ENCODE results near the gene TRAPPC12.
"Not testable (repeated sequence)": the region's sequence is repeated elsewhere in the genome, so short reads cannot be mapped to it uniquely, and the experiment has no call there.

Gene TRAPPC12

DNA sequence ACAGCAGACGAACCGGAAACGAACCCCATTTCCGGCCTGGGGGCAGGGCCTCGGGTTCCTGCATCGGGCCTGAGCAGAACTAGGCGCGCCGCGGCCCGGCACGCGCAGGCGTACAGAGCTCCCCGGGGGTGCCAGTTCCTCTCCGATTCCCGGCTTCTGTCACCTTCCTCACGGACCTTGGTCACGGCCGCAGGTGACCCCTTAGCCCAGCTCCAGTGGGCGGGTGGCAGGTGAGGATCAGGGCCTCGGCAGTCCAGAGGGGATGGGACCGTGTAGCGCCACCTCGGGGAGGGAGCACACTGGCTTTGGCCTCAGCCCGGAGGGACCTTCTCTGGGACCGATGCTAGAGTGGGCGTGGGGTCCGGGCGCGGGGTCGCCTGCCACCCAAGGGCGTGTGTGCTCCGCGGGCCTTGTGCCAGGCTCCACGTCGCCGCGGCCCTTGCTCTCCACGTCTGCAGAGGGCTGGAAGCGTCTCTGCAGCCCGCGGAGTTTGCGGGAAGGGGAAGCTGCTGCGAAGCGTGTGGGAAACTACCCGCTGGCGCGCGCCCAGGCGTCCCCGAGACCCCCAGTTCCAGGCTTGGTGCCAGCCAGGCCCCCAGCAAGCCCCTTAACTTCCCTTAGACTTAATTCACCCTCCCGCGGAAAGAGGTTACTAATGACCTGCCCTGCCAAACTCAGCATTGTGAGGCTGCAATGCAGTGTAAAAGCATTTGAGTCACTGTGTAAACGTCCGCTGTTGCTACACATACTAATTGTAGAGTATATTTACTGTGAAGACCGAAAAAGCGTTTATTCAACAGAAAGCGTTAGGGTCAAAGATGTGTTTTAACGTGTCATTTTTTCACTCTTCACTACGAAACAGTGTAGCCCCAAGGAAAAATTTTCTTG is at the start of gene TRAPPC12:
TSS of gene TRAPPC12 (plus strand) at position 48 of the 888 bp plus-strand sequence. CDS start 7,930 bp downstream, outside the sequence.
- peak; percentile 47 for DNase-seq (ENCODE audit: low read depth, low spot score)

DNA sequence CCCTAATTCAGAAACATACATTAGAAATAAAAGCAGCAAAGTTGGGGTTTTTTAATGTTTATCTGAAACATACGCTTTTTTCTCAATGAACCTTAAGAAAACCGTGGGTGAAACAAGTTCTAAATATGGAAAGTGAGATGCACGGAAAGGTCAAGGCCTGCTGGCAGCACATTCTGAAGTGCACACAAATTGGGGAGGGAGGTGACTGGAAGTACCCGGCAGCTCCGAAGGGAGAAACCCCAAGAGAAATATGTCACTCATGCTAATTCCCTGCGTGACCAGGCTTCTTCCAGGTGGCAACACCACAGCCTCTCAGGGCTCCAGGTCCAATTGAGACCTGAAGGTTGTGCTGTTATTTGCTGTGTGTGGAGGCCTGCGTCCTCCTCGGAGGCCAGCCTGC is 47.4 kb upstream of the TRAPPC12 start:
- DNase-seq (ENCODE audit: low read depth, low spot score) = no peak

DNA sequence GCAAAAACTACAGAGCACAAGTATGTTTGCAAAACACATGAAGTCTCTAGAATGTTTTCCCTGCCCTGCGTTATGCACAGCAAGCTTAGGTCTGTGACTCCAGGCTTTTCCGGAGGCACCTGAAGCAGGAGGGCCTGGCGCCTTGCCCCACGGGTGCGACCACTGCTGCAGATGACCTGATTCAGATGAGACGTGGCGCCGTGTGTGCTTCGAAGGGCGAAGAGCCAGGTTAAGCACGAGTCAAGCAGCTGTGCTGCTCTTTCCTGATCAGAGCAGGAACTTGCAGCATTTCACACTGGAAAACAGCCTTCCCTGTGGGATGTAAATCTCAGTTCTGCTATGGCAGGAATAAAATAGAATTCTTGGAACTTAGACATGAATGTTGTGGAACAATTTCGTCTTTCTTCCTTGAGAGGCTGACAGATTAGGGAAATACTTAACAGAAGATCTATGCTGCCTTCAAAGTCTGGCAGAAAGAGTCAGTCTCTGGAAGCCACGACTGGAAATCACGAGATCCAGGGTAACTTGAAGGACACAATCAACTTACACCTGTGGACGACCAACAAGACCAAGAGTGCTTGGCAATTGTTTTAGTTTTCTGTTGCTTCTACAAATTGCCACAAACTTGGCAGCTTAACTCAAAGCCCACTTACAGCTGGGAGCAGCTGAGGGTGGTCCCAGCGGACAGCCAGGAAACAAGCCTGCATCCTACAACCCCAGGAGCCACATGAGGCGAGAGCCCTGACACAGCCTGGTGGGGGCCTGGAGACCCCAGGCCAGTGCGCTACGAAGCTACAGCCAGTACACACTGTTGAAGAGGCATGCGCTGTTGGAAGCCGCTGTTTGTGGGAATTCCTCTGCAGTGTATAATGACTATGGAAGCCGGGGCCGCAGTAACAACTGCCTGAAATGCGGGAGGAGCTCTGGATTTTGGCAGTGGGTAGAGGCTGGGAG is 44.8 kb upstream of the TRAPPC12 start:
- DNase-seq (ENCODE audit: low read depth, low spot score) = no peak

DNA sequence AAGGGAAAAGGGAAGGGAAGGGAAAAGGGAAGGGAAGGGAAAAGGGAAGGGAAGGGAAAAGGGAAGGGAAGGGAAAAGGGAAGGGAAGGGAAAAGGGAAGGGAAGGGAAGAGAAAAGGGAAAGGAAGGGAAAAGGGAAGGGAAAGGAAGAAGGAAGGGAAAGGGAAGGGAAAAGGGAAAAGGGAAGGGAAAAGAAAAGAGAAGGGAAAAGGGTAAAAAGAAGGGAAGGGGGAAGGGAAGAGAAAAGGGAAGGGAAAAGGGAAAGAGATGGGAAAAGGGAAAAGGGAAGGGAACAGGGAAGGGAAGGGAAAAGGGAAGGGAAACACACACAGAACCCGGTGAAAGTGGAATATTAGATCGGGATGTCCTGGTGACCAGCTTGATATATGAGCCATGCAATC is 42.6 kb upstream of the TRAPPC12 start:
- DNase-seq (ENCODE audit: low read depth, low spot score) = no peak

DNA sequence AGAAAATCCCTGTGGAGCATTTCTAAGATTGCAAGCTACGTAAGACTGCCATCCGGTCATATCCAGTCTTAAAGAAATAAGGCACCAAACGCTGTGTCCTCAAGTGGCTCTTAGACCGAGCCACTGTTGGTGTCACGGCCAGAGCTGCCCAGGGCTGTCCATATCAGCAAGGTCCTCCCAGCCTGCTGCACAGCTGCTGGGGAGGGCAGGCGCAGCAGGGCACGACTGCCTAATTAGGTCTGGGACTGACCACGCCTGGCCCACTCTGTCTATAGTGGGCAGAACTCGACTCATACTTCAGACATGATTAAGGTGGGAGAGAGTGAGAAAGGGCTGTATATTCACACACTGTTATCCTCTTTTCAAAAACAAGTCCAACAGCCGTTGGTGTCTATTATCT is 41.2 kb upstream of the TRAPPC12 start:
- no peak for DNase-seq (ENCODE audit: low read depth, low spot score)

DNA sequence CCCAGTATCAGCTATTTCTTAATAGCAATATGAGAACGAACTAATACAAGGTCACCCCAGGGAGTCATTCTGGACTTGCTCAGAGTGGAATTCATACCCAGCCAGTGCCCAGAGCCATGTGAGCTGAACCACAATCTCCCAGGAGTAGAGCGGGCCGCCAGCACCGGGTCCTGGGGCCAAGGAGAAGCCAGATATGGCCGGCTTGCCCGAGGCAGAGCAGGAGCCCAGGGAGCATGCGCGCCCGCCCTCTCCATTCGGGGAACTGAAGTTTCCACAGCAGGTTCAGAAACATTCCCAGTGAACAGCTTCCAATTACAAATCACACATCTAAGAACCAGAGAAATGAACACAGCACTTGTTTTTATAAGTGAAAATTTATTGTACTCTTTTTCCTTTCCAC is 39.4 kb upstream of the TRAPPC12 start:
- no peak for DNase-seq (ENCODE audit: low read depth, low spot score)

DNA sequence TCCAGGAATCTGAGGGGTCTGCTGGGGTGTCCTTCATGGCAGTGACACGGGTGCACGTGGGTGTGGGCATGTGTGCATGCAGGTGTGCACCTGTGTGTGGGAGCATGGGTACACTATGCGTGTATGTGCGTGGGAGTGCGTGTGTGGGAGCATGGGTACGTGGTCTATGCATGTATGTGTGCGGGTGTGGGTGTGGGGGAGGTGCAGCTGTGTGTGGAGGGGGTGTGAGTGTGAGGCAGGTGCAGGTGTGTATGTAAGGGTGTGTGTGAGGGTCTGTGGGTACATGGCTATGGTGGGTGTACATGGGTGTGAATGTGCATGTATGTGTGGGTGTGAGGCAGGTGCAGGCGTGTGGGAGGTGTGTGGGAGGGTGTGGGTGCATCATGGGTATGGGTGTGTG is 38.2 kb upstream of the TRAPPC12 start:
- DNase-seq (ENCODE audit: low read depth, low spot score) = no peak

DNA sequence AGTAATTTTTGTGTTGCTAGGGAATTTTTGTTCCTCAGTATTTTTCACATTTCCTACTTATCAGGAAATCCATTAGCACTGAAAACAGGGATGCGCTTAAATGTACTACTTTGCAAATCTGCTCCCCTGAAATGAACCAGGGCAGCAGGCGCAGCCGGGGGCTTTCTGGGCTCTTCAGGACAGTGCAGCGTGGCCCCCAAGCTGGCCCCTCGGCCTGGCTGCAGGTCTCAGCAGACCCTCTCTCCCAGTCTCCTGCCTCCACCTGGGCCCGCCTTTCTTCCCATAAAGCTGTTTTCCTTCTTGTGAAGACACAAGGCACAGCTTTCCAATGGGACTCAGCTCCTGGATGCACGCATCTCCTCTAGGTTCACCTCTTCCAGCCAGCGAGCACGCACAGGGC is 37.2 kb upstream of the TRAPPC12 start:
- DNase-seq (ENCODE audit: low read depth, low spot score) = no peak

DNA sequence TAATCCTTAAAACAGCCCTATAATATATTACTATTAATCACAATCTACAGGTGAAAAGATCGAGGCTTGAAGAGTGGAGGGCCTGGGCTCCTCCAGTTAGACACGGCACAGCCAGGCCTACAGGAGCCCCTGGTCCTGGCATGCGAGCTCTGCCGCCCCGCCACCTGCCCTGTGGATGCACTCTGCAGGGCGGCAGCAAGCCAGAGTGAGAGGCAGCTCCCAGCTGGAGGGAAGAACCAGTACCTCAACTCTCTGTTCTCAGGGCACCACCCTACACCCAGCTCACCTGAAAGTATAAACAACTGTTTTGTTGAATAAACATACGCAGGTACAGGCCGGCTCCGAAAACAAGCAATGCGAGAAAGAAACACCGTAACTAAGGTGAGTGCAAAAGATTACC is 36.5 kb upstream of the TRAPPC12 start:
- no peak for DNase-seq (ENCODE audit: low read depth, low spot score)

DNA sequence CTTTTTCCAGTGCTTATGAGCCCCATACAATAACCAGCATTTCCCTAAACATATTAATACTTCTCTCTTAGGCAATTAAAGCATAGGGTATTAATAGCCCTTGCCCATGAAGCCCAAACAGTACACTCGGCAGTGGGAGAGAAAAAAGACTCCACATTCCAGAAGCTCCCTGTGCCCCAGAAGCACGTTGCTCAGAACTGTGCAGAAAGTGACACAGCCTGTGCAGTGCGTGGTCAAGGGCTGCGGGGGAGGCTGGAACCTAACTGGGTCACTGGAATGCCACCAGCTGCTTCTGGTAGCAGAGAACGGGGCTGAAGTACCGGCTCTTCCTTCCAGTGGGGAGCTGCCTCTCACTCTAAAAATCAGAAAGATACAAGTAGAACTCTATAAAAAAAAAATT is 34.6 kb upstream of the TRAPPC12 start:
- DNase-seq (ENCODE audit: low read depth, low spot score) = no peak

DNA sequence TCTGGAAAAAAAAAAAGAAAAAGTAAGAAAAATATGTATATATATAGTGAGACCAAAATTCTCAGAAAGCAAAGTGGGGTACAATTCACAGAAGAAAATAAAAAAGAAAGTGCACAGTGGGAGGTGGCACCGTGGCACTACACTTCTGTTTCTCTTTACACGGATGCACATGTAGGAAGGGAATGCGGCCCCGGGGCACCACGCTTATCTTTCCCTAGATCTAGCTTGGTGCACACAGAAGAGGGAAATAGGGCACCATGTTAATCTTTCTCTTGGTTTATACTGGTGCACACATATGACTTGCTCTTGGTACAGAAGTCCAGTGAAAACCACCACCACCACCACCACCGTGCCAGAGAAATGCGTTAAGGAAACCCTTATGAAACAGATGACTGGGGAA is 33.9 kb upstream of the TRAPPC12 start:
- no peak for DNase-seq (ENCODE audit: low read depth, low spot score)

DNA sequence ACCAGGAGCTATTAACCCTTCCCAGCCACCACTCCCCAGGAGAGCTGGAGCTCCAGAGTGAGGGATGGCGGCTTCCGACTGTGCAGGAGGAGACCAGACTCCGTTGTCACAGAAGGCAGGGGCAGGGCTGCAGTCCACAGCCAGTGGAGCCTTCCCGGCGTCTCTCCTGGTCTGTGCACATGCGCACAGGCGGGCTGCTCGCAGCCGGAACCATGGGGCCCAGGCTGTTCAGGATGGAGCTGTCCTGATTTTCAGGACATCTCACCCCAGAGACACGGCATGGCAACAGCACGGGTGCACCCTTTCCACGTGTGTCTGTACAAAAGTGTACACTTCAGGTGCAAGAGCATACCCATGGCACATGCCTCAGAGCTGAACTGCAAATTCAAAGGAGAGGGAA is 30.7 kb upstream of the TRAPPC12 start:
- no peak for DNase-seq (ENCODE audit: low read depth, low spot score)

DNA sequence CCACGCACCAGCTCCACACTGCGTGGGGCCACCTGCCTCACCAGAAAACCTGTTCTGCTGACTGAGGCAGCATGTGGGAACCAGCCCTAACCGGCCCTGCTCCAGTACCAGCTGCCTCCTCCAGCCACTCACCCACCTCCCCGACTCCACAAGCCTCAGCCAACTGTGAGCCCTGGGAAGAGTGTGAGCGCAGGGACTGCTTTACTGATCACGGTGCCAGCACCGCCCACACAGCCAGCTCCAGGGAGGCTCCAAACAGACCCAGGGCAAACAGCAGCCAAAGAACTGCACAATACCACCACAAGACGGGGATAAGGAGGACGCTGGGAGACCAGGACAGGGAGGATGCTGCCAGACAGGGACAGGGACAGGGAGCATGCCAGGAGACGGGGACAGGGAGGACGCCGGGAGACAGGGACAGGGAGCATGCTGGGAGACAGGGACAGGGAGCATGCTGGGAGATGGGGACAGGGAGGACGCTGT is 30.2 kb upstream of the TRAPPC12 start:
- no peak for DNase-seq (ENCODE audit: low read depth, low spot score)

DNA sequence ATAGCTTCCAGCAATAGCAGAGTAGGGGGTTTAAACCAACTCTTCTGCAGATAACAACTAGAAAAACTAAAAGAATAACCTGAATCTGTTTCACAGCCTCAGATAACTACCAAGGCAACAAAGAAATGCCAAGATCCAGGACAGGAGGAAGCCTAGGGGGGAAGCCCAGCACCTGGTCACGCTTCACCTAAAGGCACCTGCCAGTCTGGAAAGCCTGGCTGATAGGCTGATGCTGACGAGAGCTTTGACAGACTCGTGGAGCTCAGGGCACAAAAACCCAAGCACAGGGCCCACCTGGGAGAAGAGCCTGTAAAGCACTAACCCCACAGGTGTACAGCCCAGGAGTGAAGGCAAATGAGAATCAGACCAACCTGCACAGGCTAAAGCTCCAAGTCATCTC is 24.5 kb upstream of the TRAPPC12 start:
- no peak for DNase-seq (ENCODE audit: low read depth, low spot score)

DNA sequence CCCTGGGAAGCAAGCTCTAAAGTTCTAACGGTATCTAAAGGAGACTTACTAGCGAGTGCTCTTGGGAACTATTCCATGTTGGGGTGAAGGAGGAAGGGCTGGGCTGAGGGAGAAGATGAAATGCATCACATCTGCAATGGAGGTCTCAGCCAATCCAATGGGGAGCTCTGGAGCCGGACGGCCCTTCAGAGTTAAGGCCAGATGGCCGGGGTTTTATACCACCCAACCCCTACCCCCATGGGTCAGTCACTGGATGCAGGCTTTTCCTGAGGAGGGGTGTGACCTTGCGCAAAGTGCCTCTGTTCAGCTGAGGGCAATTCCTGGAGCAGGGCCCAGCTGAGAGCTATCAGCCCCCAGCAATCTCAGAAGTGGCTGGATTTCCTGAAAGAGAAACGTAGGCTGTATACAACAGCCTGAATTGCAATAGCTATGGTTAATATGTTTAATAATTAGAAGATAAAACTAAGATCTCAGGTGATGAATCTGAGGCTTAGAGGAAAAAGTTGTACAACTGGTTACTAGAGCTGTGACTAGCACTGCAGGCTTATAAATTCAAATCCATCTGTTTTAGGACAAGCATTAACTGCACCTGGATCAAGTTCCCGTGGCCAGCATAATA is 23.4 kb upstream of the TRAPPC12 start:
- no peak for DNase-seq (ENCODE audit: low read depth, low spot score)

DNA sequence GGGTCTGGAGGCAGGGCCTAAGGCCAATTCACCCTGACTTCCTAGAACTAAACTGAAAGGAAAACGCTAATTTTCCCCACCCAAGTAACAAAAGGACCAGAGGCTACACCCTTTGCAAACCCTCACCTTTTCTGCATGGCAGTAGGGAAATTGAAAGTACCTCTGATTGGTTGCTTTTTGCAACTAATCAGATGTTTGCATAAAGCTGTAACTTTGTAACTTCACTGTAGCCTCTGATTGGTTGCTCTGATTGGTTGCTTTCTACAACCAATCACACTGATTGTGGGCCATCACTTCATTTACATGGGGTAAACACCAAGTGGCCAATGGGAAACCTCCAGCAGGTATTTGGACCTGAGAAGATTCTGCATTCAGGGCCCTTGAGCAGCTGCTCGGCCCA is 22.7 kb upstream of the TRAPPC12 start:
- no peak for DNase-seq (ENCODE audit: low read depth, low spot score)

DNA sequence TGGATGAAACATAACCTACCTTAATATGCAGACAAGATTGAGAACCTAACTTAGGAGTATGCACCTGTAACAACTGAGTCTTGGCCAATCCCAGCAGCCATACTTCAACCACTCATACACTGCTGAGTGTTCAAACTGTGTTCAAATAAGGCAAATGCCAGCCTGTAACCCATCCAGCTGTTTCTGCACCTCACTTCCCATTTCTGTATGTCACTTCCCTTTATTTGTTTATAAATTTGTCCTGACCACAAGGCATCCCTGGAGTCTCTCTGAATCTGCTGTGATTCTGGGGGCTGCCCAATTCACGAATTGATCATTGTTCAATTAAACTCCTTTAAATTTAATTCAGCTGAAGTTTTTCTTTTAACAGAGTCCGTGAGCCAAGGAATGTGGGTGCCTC is 22.0 kb upstream of the TRAPPC12 start:
- DNase-seq (ENCODE audit: low read depth, low spot score) = not testable (repeated sequence)

DNA sequence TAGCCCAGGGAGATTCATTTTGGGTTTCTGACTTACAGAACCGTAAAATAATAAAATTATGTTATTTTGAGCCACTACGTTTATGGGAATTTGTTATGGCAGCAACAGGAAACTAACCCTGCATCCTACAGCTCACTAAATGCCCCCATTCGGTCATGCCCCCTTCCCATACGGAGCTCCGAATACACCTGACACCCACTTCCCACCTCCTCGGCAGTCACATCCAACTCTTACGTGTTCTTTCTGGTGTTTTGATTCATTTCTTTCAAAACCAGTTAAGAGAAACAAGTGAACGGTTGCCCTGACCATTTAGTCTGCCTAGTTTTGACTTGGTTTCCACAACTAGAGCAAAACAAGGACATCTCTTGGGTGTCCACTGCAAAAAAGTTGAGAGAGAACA is 21.6 kb upstream of the TRAPPC12 start:
- no peak for DNase-seq (ENCODE audit: low read depth, low spot score)

DNA sequence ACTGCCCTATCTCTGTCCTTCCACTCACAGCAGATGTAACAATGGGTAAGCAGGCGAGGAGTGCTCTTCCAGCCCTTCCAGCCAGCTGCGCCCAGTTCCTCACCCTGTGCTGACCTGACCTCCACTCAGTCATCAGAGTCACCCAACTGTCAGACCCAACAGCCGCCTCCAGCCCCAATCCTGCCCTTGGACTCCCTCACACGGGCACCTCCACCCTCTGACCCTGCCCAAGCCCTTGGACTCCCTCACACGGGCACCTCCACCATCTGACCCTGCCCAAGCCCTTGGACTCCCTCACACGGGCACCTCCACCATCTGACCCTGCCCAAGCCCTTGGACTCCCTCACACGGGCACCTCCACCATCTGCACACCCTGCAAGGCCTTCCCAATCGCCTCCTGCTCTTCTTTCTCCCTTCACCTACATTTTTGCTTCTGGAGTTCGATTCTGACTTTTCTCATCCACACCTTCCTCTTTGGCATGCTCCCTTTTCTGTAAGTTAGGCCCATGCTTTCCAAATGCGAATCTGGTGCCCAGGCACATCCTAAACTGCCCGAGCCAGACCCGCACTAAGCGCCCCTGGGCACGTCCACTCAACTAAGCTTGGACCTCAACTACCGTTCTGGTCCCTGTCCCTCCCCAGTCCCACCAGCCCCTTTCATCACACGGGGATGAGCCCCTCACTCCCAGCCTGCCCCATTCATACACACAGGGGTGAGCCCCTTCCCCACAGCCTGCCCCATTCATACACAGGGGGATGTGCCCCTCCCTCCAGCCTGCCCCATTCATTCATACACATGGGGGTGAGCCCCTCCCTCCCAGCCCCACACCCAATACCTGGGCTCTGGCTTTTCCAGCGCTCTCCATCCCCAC is 17.7 kb upstream of the TRAPPC12 start:
- no peak for DNase-seq (ENCODE audit: low read depth, low spot score)

DNA sequence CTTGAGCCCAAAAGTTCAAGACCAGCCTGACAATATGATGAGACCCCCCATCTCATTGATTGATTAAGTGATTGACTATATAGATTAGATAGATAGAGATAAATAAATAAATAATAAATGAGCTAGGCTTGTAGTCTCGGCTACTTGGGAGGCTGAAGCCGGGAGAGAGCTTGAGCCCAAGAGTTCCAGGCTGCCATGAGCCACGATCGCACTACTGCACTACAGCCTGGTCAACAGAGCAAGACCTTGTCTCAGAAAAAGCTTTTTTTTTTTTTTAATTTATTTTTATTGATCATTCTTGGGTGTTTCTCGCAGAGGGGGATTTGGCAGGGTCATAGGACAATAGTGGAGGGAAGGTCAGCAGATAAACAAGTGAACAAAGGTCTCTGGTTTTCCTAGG is 14.3 kb upstream of the TRAPPC12 start:
- no peak for DNase-seq (ENCODE audit: low read depth, low spot score)

DNA sequence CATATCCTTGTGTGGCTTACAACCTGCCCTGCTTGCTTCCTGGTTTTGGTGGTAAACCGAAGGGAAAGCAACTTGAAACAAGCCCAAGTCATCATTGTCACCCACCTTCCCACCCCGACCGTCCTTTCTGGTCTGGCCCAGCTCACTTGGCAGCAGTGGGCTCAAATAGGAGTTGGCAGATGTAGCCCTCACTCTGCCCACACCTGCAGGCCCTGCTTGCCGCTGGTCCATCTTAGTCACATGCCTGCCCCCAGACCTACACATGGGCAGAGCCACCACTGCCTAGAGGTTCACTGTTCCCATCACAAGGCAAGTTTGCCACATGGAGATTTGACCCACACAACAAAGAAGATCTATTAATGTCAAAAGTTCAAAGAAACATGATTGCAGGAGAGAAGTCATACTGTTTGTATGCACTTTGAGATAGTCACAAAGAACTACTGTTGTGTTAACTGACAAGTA is 11.2 kb upstream of the TRAPPC12 start:
- DNase-seq (ENCODE audit: low read depth, low spot score) = no peak

All from brain pericyte (primary cell).